Neural progenitor cell (in vitro differentiated cells): ENCODE results near the gene ZC3H4.

ENCODE experiments used
- CTCF ChIP-seq: fragments of 200-600 bp; sonication (generic); IDR thresholded peaks from 2 replicates; pipeline ENCODE4 v1.5.1; 2017; ENCODE audit warnings: antibody characterized with exemption, mild to moderate bottlenecking
- EZH2 ChIP-seq: fragments of 200-600 bp; sonication (generic); IDR thresholded peaks from 2 replicates; pipeline ENCODE4 v1.6.1; 2017; ENCODE audit warnings: antibody characterized with exemption, mild to moderate bottlenecking, moderate library complexity
- EZH2phosphoT487 ChIP-seq: fragments of 200-600 bp; sonication (generic); IDR thresholded peaks from 2 replicates; pipeline ENCODE4 v1.6.1; 2017; ENCODE audit warnings: antibody characterized with exemption

- TF ChIP-seq EZH2 (no peak), CTCF (no peak), EZH2phosphoT487 (no peak)
Measured at GRCh38 chr19:47113850-47114651, 475 bp upstream of the ZC3H4 start.
